Measurements from ENCODE around the gene CPNE5.

The CPNE5 gene

DNA sequence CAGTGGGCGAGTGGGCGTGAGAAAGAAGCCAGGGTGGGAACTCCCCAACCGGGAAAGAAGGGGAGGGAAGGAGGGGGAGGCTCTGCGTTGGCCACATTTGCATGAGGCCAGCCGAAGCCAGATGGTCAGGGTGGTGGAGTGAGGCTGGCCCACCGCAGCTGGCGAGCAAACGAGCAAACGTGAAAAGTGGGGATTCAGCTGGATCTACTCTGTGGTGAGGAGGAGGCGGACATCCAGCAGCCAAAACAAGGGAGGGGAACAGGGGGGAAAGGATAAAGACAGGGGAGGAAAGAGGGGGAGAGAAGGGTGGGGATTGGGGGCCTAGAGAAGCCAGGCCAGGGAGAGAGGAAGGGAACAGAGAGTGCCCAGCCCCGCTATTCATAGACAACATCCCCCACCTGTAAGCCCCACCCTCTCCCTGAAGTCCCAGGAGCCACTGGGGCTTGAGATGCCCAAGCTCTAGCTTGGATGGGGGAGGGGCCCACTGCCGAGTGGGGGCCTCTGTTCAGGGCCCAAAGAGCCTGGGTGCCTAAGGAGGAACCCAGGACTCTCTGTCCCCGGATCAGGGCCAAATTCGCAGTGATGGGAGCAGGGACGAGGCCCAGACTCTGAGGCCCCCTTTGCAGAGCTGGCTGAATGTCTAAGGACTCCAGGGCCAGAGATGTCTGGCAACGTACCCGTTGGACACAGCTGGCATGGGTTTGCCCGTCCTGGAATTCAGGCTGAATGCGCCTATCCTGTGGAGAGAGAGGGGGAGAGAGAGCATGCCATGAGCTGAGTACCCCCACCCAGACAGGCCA lies 45.1 kb downstream of the CPNE5 start:
- in situ Hi-C loops (cut with HindIII; ENCODE audit: low sequenced_read_pairs): no loop called here
- TF ChIP-seq, protein P1, sequence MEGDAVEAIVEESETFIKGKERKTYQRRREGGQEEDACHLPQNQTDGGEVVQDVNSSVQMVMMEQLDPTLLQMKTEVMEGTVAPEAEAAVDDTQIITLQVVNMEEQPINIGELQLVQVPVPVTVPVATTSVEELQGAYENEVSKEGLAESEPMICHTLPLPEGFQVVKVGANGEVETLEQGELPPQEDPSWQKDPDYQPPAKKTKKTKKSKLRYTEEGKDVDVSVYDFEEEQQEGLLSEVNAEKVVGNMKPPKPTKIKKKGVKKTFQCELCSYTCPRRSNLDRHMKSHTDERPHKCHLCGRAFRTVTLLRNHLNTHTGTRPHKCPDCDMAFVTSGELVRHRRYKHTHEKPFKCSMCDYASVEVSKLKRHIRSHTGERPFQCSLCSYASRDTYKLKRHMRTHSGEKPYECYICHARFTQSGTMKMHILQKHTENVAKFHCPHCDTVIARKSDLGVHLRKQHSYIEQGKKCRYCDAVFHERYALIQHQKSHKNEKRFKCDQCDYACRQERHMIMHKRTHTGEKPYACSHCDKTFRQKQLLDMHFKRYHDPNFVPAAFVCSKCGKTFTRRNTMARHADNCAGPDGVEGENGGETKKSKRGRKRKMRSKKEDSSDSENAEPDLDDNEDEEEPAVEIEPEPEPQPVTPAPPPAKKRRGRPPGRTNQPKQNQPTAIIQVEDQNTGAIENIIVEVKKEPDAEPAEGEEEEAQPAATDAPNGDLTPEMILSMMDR (IDR thresholded peaks at IDR 0.05; ENCODE audit: low read depth, low read length): no peak
- no peak overlapping the region for H3K4me3 ChIP-seq (ENCODE audit: low read depth, low read length)
- DNase-seq (ENCODE audit: low read depth, low spot score): no peak

DNA sequence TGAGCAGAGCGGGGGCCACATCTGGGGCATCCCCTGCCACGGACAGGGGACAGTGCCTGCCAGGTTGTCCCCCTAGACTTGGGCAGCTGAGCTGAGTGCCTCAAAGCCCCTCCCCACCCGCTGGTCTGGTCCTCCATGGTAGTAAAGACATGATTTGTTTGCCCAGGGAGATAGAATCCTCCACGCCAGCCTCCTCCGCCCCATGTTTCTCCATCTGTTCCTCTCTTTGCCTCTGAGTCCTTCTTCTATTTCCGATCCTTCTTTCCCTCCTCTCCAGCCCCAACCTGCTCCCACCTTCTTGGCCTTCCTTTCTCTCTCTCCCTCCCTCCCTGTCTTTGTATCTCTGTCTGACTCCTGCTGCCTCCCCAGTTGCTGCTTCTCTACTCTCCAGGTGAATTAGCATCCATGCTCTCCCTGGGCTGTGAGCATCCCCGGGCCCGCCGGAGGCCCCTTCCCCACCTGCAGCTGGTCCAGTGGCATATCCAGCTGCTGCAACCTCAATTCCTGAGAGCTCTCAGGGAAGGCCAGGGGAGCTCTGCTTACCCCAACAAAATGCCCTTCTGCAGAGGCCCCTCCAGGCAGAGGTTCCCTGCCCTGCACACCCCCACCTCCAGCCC lies 45.8 kb downstream of the CPNE5 start:
- no peak for DNase-seq (ENCODE audit: low read depth, low spot score)
- no peak overlapping the region for H3K4me3 ChIP-seq (ENCODE audit: low read depth, low read length)
- in situ Hi-C loops (cut with HindIII; ENCODE audit: low sequenced_read_pairs): no loop called here
- TF ChIP-seq, protein P1 (IDR thresholded peaks at IDR 0.05; ENCODE audit: low read depth, low read length): no peak

DNA sequence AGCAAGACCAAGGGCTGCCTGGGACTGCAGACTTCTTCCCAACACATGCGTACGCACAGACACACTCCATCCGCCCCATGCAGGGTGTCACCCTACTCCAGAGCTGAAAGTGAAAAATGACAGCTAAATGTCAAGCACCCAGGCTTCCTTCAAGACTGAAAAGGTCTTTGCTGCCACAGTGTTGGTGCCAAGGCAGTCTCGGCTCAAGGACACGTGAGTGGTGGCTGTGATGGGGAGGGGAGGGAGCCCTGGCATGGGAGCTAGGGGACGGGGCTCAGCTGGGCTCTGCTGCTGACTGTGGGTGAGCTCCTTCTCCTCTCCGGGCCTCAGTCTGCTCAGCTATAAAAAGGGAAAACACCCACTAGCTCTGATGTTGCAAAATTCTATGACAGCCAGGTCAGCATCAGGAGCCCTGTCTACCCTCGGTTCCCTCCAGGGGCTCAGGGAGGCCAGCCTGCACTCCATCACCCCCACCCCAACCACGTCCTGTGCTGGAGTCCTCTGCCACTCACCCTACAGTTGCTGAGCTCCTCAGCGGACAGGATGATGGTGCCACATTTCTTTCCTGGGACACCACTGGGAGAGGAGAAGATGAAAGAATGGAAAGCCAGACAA lies 47.6 kb downstream of the CPNE5 start:
- DNase-seq (ENCODE audit: low read depth, low spot score): no peak
- TF ChIP-seq, protein P1 (IDR thresholded peaks at IDR 0.05; ENCODE audit: low read depth, low read length): no peak
- no peak overlapping the region for H3K4me3 ChIP-seq (ENCODE audit: low read depth, low read length)
- in situ Hi-C loops (cut with HindIII; ENCODE audit: low sequenced_read_pairs): no loop called here

DNA sequence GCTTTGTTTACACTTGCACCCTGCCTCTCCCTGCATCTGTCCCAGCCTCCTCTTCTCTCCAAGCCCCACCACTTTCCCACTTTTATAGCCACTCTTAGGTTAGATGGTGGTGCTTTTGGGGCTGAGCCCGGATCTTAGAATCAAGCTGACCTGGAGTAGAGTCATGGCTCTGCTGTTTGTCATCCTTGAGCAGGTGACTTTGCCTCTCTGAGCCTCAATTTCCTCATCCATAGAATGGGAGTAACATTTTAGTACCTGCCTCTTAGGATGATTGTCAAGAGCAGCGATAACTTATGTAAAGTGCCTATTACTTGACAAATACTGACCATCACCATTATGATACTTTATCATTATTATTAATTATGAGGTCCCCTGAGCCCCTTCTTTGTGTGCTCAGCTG lies 48.2 kb downstream of the CPNE5 start:
- in situ Hi-C loops (cut with HindIII; ENCODE audit: low sequenced_read_pairs): no loop called here
- DNase-seq (ENCODE audit: low read depth, low spot score): no peak
- H3K4me3 ChIP-seq (ENCODE audit: low read depth, low read length): no peak overlapping the region
- TF ChIP-seq, protein P1 (IDR thresholded peaks at IDR 0.05; ENCODE audit: low read depth, low read length): no peak

DNA sequence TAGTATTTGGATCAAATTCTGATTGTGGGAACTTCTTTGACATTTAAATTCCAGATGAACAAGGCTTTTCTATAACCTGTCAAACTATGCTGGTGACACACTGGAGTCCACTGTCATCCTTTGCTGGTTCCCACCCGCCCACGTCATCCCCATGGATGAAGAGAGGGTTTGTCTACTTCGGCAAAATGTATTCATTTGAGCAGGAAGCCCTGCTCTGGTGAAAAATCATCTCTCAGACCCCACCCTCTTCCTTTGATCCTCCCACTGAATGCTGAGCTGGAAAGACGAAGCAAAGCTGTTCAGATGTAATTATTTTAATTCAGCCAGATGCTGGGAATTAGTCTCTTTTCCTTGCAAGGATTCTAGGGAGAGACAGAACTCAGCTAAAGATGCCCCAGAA lies 50.5 kb downstream of the CPNE5 start:
- TF ChIP-seq, protein P1 (IDR thresholded peaks at IDR 0.05; ENCODE audit: low read depth, low read length): no peak
- H3K4me3 ChIP-seq (ENCODE audit: low read depth, low read length): no peak overlapping the region
- no peak for DNase-seq (ENCODE audit: low read depth, low spot score)
- in situ Hi-C loops (cut with HindIII; ENCODE audit: low sequenced_read_pairs): no loop called here

DNA sequence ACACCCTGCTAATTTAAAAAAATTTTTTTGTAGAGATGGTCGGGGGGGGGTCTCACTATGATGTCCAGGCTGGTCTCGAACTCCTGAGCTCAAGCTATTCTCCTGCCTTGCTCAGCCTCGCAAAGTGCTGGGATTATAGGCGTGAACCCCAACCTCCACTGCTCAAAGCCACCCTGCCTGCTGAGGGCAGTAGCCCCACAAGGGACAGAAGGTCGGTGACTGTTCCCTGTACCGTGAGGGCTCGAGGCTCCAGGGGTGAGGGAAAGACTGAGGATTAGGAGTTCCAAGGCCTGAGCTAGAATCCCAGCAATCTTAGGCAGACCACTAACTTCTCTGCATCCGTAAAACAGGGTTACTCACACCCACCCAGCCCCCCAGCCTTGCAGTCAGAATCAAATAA lies 51.1 kb downstream of the CPNE5 start:
- H3K4me3 ChIP-seq (ENCODE audit: low read depth, low read length): no peak overlapping the region
- DNase-seq (ENCODE audit: low read depth, low spot score): no peak
- in situ Hi-C loops (cut with HindIII; ENCODE audit: low sequenced_read_pairs): no loop called here
- TF ChIP-seq, protein P1 (IDR thresholded peaks at IDR 0.05; ENCODE audit: low read depth, low read length): no peak
